SK-N-SH (cell line): Measurements from ENCODE around the gene CYP46A1. TPM values are rescaled to one million over a fixed set of nuclear protein-coding genes. Genes with fewer than 3 reads are reported as not detected.

Source experiments
- CTCF ChIA-PET: fragments of 300-600, 350-600 bp; formaldehyde crosslinking; extraction: SDS; loops from one replicate; lab custom pipeline; 2021; lab: Yijun Ruan, JAX
- POLR2A ChIA-PET: fragments of 350-600 bp; sonication (Branson Sonifier 250); formaldehyde crosslinking; extraction: SDS; loops from one replicate; lab custom pipeline; 2020; ENCODE audit warnings: antibody characterized with exemption, inconsistent platforms; lab: Yijun Ruan, JAX
- DNase-seq: peaks from one replicate; pipeline ENCODE4 v3.0.0; 2012
- H2AFZ ChIP-seq: fragments of 200-600 bp; sonication (generic); 2 replicates; pipeline ENCODE4 v1.8.1; 2016; ENCODE audit warnings: antibody characterized with exemption, mild to moderate bottlenecking, low read depth
- H3F3A ChIP-seq: fragments of 200-600 bp; sonication (generic); replicated peaks from 2 replicates; pipeline ENCODE3; 2016; ENCODE audit warnings: antibody characterized with exemption, mild to moderate bottlenecking; ENCODE audit not compliant: insufficient read depth
- H3K27ac ChIP-seq, 2 experiments: fragments of 200-500 bp in 1 of 2; fragments of 200-600 bp in 1 of 2; sonication (Bioruptor generic) in 1 of 2; sonication (generic), shearing (Covaris generic) in 1 of 2; 2 replicates each; pipeline versions ENCODE4 v1.5.1 to v1.6.1; 2014 to 2016; ENCODE audit warnings: low read depth in 2 of 2, inconsistent platforms in 1 of 2, low read length in 1 of 2, mild to moderate bottlenecking in 1 of 2, mixed read lengths in 1 of 2
- H3K27me3 ChIP-seq: fragments of 200-600 bp; sonication (generic), shearing (Covaris generic); 2 replicates; pipeline ENCODE4 v1.6.1; 2016; ENCODE audit warnings: mixed run types; ENCODE audit not compliant: insufficient read depth
- H3K36me3 ChIP-seq, 2 experiments: fragments of 200-500 bp in 1 of 2; fragments of 200-600 bp in 1 of 2; sonication (Bioruptor generic) in 1 of 2; sonication (generic) in 1 of 2; replicated peaks in 1 of 2; 2 replicates each; pipeline versions ENCODE3 to v1.5.1; 2014 to 2016; ENCODE audit warnings: low read length in 1 of 2, mild to moderate bottlenecking in 1 of 2; ENCODE audit not compliant: insufficient read depth in 2 of 2, control insufficient read depth in 1 of 2
- H3K4me1 ChIP-seq, 2 experiments: fragments of 200-500 bp in 1 of 2; fragments of 200-600 bp in 1 of 2; sonication (Bioruptor generic) in 1 of 2; sonication (generic), shearing (Covaris generic) in 1 of 2; 2 replicates each; pipeline versions ENCODE4 v1.5.1 to v1.6.1; 2014 to 2016; ENCODE audit warnings: low read depth in 1 of 2, low read length in 1 of 2, mixed run types in 1 of 2; ENCODE audit not compliant: insufficient read depth in 2 of 2, control insufficient read depth in 1 of 2
- H3K4me2 ChIP-seq: fragments of 200-600 bp; sonication (generic), shearing (Covaris generic); 2 replicates; pipeline ENCODE4 v1.6.1; 2017; ENCODE audit warnings: mixed run types
- H3K4me3 ChIP-seq, 2 experiments: fragments of 200-500 bp in 1 of 2; fragments of 200-600 bp in 1 of 2; sonication (Bioruptor generic) in 1 of 2; sonication (generic), shearing (Covaris generic) in 1 of 2; 2 replicates each; pipeline versions ENCODE4 v1.5.1 to v1.8.1; 2014 to 2016; ENCODE audit warnings: low read depth in 2 of 2, inconsistent platforms in 1 of 2, low read length in 1 of 2, mild to moderate bottlenecking in 1 of 2, mixed read lengths in 1 of 2, moderate library complexity in 1 of 2
- H3K79me2 ChIP-seq: fragments of 200-600 bp; sonication (generic); 2 replicates; pipeline ENCODE4 v1.8.1; 2017; ENCODE audit warnings: mild to moderate bottlenecking; ENCODE audit not compliant: insufficient read depth
- H3K9ac ChIP-seq: fragments of 200-600 bp; sonication (generic); 2 replicates; pipeline ENCODE4 v1.6.1; 2017; ENCODE audit warnings: mixed run types
- H3K9me2 ChIP-seq: fragments of 200-600 bp; sonication (generic); 2 replicates; pipeline ENCODE4 v1.6.1; 2017; ENCODE audit warnings: mixed run types
- H3K9me3 ChIP-seq: fragments of 200-600 bp; sonication (generic); 2 replicates; pipeline ENCODE4 v1.6.1; 2017; ENCODE audit warnings: mixed run types, mild to moderate bottlenecking, moderate library complexity
- H4K20me1 ChIP-seq: fragments of 200-600 bp; sonication (generic); 2 replicates; pipeline ENCODE4 v1.6.1; 2017; ENCODE audit warnings: mild to moderate bottlenecking, mixed run types; ENCODE audit not compliant: insufficient read depth
- EP300 ChIP-seq, 2 experiments: IDR thresholded peaks; 2 replicates each; pipeline versions ENCODE4 v1.4.0 to v1.6.1; 2012; ENCODE audit warnings: borderline replicate concordance in 1 of 2, low read depth in 1 of 2, low read length in 1 of 2
- FOXM1 ChIP-seq: IDR thresholded peaks from 2 replicates; pipeline ENCODE4 v1.4.0; 2012; ENCODE audit warnings: low read depth, mild to moderate bottlenecking
- GATA2 ChIP-seq: sonication (generic); formaldehyde crosslinking; IDR thresholded peaks from 2 replicates; pipeline ENCODE4 v1.5.0; 2020; ENCODE audit warnings: mild to moderate bottlenecking, missing genetic modification reagents
- JUND ChIP-seq: IDR thresholded peaks from 2 replicates; pipeline ENCODE4 v1.4.0; 2012
- MEF2A ChIP-seq: IDR thresholded peaks from 2 replicates; pipeline ENCODE4 v1.4.0; 2012; ENCODE audit warnings: low read depth, borderline replicate concordance
- NRF1 ChIP-seq: IDR thresholded peaks from 2 replicates; pipeline ENCODE4 v1.6.1; 2012; ENCODE audit warnings: low read depth, mild to moderate bottlenecking, low read length
- SIN3A ChIP-seq: IDR thresholded peaks from 2 replicates; pipeline ENCODE4 v1.6.1; 2012; ENCODE audit warnings: low read depth, mild to moderate bottlenecking, low read length, moderate library complexity, borderline replicate concordance
- SMC3 ChIP-seq: IDR thresholded peaks from 2 replicates; pipeline ENCODE4 v1.6.1; 2012; ENCODE audit warnings: low read depth, low read length, improper control_type of control experiment
- TCF12 ChIP-seq: IDR thresholded peaks from 2 replicates; pipeline ENCODE4 v1.4.0; 2012
- USF1 ChIP-seq: IDR thresholded peaks from 2 replicates; pipeline ENCODE4 v1.4.0; 2012; ENCODE audit warnings: low read depth, borderline replicate concordance
- WGBS: methylation state at CpG from one replicate; pipeline ENCODE4 v1.1.6; 2017; ENCODE audit warnings: low lambda C conversion rate; 5-methylcytosine and 5-hydroxymethylcytosine counted together
- polyA plus RNA-seq, 3 experiments: library from polyadenylated mRNA; depleted of rRNA; stranded (reverse); fragments of >200 nt; gene quantifications; 2 replicates each; pipeline ENCODE4 v1.2.3, GENCODE V29; 2012
- TF ChIP-seq, protein P1 (sequence below): IDR thresholded peaks from 2 replicates; pipeline ENCODE4 v1.4.0; 2012; ENCODE audit warnings: low read depth
- TF ChIP-seq, protein P2 (sequence below): fragments of 200-600 bp; sonication (generic); IDR thresholded peaks from 2 replicates; pipeline ENCODE4 v1.6.1; 2017; ENCODE audit warnings: antibody characterized with exemption, mild to moderate bottlenecking, moderate library complexity
- TF ChIP-seq, protein P3 (sequence below): IDR thresholded peaks from 2 replicates; pipeline ENCODE4 v1.4.0; 2012; ENCODE audit warnings: low read depth, borderline replicate concordance
- TF ChIP-seq, protein P4 (sequence below): IDR thresholded peaks from 2 replicates; pipeline ENCODE4 v1.6.1; 2012; ENCODE audit warnings: mild to moderate bottlenecking, low read depth, low read length, moderate library complexity

CYP46A1 gene
- polyA plus RNA-seq, 1 of the 3 experiments (the other 2 are of a cell fraction) = 0.30 TPM

DNA sequence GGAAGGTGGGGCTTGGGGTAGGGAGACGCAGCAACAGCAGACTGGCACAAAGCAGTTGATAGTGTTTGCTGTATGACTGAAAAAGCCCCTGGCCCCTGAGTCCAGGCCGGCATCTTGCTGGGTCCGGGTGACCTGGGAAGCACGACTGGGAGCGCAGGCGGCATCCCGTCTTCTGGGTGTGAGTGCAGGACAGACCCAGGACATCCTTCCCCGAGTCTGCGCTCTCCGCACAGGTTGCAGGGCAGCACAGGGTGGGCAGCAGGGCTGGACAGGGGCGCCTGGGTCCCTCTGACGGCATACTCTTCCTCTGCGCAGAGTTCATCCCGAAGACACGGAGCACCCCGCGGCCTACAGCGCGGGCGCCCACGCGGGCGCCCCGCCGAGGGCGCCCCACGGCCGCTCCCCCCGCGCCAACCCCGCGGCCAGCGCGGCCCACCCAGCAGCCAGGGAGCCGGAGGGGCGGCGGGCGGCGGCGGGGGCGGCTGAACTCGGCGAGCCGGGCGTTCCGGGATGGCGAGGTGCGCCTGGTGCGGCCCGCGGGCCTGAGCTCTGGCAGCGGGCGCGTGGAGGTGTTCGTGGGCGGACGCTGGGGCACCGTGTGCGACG is 9.2 kb upstream of the CYP46A1 start:
- Histone ChIP-seq H3K9me3 (no peaks in the 10 kb centered on the region), H3K9me2 (no peaks in the 10 kb centered on the region), H3K9ac (no peak overlapping the region), H3K36me3 (no peaks in the 10 kb centered on the region), H3F3A (no peaks in the 10 kb centered on the region), H3K27ac (no peak overlapping the region), H3K27me3 (0 out of 2 replicates have a peak, but pooled peaks cover 7% of the 10 kb centered on the region), H2AFZ (no peak overlapping the region), H4K20me1 (no peaks in the 10 kb centered on the region), H3K4me3 (no peak overlapping the region), H3K79me2 (no peaks in the 10 kb centered on the region), H3K4me1 (peaks cover 3 to 7% of the 10 kb centered on the region in 2 experiments; a peak in 2 of 4 replicates), H3K4me2 (no peak overlapping the region)
- DNase-seq = no peak
- 91% methylated on average over 15 of the region's 60 CpGs for WGBS
- ChIA-PET CTCF (interaction anchor here (1.1 to 3.1 kb wide), 2 partner anchors 8 to 55 kb away, joined by 3 to 18 read pairs; no protein-coding TSS in a partner anchor), POLR2A (no interaction called here)
- TF ChIP-seq, protein P1, sequence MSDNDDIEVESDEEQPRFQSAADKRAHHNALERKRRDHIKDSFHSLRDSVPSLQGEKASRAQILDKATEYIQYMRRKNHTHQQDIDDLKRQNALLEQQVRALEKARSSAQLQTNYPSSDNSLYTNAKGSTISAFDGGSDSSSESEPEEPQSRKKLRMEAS = no peak
- TF ChIP-seq FOXM1 = no peak
- no peak for TF ChIP-seq TCF12
- no peak for TF ChIP-seq NRF1
- TF ChIP-seq SMC3 = no peak
- no peak for TF ChIP-seq JUND
- no peak for TF ChIP-seq USF1
- TF ChIP-seq, protein P2, sequence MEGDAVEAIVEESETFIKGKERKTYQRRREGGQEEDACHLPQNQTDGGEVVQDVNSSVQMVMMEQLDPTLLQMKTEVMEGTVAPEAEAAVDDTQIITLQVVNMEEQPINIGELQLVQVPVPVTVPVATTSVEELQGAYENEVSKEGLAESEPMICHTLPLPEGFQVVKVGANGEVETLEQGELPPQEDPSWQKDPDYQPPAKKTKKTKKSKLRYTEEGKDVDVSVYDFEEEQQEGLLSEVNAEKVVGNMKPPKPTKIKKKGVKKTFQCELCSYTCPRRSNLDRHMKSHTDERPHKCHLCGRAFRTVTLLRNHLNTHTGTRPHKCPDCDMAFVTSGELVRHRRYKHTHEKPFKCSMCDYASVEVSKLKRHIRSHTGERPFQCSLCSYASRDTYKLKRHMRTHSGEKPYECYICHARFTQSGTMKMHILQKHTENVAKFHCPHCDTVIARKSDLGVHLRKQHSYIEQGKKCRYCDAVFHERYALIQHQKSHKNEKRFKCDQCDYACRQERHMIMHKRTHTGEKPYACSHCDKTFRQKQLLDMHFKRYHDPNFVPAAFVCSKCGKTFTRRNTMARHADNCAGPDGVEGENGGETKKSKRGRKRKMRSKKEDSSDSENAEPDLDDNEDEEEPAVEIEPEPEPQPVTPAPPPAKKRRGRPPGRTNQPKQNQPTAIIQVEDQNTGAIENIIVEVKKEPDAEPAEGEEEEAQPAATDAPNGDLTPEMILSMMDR = no peak
- TF ChIP-seq, protein P3, sequence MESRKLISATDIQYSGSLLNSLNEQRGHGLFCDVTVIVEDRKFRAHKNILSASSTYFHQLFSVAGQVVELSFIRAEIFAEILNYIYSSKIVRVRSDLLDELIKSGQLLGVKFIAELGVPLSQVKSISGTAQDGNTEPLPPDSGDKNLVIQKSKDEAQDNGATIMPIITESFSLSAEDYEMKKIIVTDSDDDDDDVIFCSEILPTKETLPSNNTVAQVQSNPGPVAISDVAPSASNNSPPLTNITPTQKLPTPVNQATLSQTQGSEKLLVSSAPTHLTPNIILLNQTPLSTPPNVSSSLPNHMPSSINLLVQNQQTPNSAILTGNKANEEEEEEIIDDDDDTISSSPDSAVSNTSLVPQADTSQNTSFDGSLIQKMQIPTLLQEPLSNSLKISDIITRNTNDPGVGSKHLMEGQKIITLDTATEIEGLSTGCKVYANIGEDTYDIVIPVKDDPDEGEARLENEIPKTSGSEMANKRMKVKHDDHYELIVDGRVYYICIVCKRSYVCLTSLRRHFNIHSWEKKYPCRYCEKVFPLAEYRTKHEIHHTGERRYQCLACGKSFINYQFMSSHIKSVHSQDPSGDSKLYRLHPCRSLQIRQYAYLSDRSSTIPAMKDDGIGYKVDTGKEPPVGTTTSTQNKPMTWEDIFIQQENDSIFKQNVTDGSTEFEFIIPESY = no peak
- TF ChIP-seq, protein P4, sequence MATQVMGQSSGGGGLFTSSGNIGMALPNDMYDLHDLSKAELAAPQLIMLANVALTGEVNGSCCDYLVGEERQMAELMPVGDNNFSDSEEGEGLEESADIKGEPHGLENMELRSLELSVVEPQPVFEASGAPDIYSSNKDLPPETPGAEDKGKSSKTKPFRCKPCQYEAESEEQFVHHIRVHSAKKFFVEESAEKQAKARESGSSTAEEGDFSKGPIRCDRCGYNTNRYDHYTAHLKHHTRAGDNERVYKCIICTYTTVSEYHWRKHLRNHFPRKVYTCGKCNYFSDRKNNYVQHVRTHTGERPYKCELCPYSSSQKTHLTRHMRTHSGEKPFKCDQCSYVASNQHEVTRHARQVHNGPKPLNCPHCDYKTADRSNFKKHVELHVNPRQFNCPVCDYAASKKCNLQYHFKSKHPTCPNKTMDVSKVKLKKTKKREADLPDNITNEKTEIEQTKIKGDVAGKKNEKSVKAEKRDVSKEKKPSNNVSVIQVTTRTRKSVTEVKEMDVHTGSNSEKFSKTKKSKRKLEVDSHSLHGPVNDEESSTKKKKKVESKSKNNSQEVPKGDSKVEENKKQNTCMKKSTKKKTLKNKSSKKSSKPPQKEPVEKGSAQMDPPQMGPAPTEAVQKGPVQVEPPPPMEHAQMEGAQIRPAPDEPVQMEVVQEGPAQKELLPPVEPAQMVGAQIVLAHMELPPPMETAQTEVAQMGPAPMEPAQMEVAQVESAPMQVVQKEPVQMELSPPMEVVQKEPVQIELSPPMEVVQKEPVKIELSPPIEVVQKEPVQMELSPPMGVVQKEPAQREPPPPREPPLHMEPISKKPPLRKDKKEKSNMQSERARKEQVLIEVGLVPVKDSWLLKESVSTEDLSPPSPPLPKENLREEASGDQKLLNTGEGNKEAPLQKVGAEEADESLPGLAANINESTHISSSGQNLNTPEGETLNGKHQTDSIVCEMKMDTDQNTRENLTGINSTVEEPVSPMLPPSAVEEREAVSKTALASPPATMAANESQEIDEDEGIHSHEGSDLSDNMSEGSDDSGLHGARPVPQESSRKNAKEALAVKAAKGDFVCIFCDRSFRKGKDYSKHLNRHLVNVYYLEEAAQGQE = no peak
- TF ChIP-seq GATA2 (CRISPR knock-in tag) = no peak
- TF ChIP-seq EP300 (IDR thresholded peaks at IDR 0.05; ENCODE audit: borderline replicate concordance in 1 of 2, low read depth in 1 of 2, low read length in 1 of 2) = no peak
- TF ChIP-seq SIN3A = no peak
- no peak for TF ChIP-seq MEF2A
